Left ventricle myocardium inferior (tissue), 1 donor: ENCODE data around the gene METTL27. TPM values are rescaled to one million over a fixed set of nuclear protein-coding genes. Genes with fewer than 3 reads are reported as not detected.
"Not testable (repeated sequence)": the region's sequence is repeated elsewhere in the genome, so short reads cannot be mapped to it uniquely, and the experiment has no call there.

Experiments
- DNase-seq: peaks from one replicate; pipeline ENCODE4 v3.0.0-alpha.2; 2020
- H3K27ac ChIP-seq: fragments of 200-600 bp; replicated peaks from 2 replicates; pipeline ENCODE4 v1.8.0; 2021
- H3K27me3 ChIP-seq: fragments of 200-600 bp; 2 replicates; pipeline ENCODE4 v1.8.0; 2021; ENCODE audit warnings: low read depth
- H3K36me3 ChIP-seq: fragments of 200-600 bp; 2 replicates; pipeline ENCODE4 v1.8.0; 2021
- H3K4me1 ChIP-seq: fragments of 200-600 bp; 2 replicates; pipeline ENCODE4 v1.8.0; 2021
- H3K4me3 ChIP-seq: fragments of 200-600 bp; 2 replicates; pipeline ENCODE4 v1.8.0; 2021; ENCODE audit warnings: mild to moderate bottlenecking, moderate library complexity
- H3K9me3 ChIP-seq: fragments of 200-600 bp; replicated peaks from 2 replicates; pipeline ENCODE4 v1.8.0; 2021
- intact Hi-C: fragments of 100-400 bp; cut with micrococcal nuclease; formaldehyde crosslinking; loops from one replicate; pipeline ENCODE4 v1.11.0; 2022
- total RNA-seq: library from RNA; stranded (reverse); fragmentation: NEBNext Ultra II Directional; extraction: Animal tissue kit (Norgen Biotek cat#: 25700); gene quantifications from one replicate; pipeline ENCODE4 v1.2.1, GENCODE V29; 2021
- TF ChIP-seq, protein P1 (sequence below): fragments of 200-600 bp; IDR thresholded peaks from 2 replicates; pipeline ENCODE4 v1.8.0; 2021; ENCODE audit warnings: antibody characterized with exemption, mild to moderate bottlenecking, borderline replicate concordance
- donor health status: DM: no; HTN: yes; CAD: no; lungs with severe emphysema.

The METTL27 gene
- total RNA-seq, 1 donor from 2014 or later, result 0.44 TPM

DNA sequence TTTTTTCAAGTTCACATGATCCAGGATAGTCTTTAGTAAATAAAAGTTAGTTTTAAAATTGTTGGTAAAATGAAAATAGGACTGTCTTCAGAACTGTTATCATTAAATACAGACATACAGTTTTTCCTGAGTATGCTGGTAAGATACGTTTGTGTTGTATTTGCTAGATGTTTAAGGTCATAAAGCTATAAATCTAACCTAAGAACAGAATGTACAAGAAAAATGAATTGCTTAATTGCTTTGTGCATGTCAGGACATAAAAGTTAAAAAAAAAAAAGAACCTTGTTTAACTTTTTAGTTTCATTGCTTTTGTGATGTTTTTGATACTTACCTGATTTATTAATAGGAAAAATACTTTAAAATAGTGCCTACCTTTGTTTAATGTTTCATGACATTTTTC lies 40.7 kb downstream of the METTL27 start:
- DNase-seq, result no peak
- intact Hi-C loops, result no loop called here
- Histone ChIP-seq H3K9me3 (no peaks in the 10 kb centered on the region), H3K4me3 (no peak overlapping the region), H3K27ac (no peak overlapping the region), H3K4me1 (no peaks in the 10 kb centered on the region), H3K36me3 (no peaks in the 10 kb centered on the region), H3K27me3 (peaks cover 7% of the 10 kb centered on the region)
- TF ChIP-seq, protein P1, sequence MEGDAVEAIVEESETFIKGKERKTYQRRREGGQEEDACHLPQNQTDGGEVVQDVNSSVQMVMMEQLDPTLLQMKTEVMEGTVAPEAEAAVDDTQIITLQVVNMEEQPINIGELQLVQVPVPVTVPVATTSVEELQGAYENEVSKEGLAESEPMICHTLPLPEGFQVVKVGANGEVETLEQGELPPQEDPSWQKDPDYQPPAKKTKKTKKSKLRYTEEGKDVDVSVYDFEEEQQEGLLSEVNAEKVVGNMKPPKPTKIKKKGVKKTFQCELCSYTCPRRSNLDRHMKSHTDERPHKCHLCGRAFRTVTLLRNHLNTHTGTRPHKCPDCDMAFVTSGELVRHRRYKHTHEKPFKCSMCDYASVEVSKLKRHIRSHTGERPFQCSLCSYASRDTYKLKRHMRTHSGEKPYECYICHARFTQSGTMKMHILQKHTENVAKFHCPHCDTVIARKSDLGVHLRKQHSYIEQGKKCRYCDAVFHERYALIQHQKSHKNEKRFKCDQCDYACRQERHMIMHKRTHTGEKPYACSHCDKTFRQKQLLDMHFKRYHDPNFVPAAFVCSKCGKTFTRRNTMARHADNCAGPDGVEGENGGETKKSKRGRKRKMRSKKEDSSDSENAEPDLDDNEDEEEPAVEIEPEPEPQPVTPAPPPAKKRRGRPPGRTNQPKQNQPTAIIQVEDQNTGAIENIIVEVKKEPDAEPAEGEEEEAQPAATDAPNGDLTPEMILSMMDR, result no peak

DNA sequence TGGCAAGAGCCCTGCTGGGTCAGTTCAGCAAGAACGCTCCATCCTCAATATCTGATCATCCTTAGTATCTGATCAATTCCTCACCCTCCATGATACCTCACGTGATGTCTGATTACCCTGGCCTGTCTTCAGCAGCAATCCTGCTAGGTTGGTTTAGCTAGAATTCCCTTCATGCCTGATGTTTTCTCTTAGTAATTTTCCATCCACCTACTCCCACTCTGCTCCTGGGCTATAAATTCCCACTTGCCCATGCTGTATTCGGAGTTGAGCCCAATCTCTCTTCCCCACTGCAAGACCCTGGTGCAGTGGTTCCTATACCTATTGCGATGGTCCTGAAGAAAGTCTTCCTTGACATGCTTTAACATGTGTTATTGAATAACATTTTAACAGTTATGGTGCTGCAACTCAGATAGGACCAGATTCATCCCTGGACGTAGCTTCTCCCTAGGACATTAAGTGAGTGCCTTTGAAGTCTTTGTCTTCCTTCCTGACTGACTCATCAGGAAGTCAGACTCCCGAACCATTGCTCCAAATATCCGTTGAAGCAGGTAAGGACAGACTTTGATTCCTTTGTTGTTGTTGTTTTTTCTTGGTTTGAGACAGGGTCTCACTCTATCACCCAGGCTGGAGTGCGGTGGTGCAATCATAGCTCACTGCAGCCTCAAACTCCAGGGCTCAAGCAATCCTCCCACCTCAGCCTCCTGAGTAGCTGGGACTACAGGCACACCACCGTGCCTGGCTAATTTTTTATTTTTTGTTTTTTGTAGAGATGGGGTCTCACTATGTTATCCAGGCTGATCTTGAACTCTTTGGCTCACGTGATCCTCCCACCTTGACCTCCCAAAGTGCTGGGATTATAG lies 42.8 kb downstream of the METTL27 start:
- Histone ChIP-seq H3K4me3 (no peak overlapping the region), H3K36me3 (no peaks in the 10 kb centered on the region), H3K27me3 (peaks cover 22% of the 10 kb centered on the region), H3K4me1 (no peaks in the 10 kb centered on the region), H3K27ac (no peak overlapping the region), H3K9me3 (peaks cover 3% of the 10 kb centered on the region)
- TF ChIP-seq, protein P1, result no peak
- intact Hi-C loops, result no loop called here
- DNase-seq, result no peak

DNA sequence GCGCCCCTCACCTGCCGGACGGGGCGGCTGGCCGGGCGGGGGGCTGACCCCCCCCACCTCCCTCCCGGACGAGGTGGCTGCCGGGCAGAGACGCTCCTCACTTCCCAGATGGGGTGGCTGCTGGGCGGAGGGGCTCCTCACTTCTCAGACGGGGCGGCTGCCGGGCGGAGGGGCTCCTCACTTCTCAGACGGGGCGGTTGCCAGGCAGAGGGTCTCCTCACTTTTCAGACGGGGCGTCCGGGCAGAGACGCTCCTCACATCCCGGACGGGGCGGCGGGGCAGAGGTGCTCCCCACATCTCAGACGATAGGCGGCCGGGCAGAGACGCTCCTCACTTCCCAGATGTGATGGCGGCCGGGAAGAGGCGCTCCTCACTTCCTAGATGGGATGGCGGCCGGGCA lies 45.1 kb downstream of the METTL27 start:
- peaks cover 34% of the 10 kb centered on the region for H3K27me3 ChIP-seq
- H3K4me1 ChIP-seq, H3K9me3 ChIP-seq, H3K27ac ChIP-seq, H3K4me3 ChIP-seq, DNase-seq, H3K36me3 ChIP-seq, intact Hi-C loops: not testable (repeated sequence)

GRCh38 chr7:73796656-73797055 lies 45.7 kb downstream of the METTL27 start:
- peaks cover 39% of the 10 kb centered on the region for H3K27me3 ChIP-seq
- intact Hi-C loops, DNase-seq, H3K27ac ChIP-seq, H3K4me1 ChIP-seq, H3K9me3 ChIP-seq, H3K36me3 ChIP-seq, H3K4me3 ChIP-seq: not testable (repeated sequence)

DNA sequence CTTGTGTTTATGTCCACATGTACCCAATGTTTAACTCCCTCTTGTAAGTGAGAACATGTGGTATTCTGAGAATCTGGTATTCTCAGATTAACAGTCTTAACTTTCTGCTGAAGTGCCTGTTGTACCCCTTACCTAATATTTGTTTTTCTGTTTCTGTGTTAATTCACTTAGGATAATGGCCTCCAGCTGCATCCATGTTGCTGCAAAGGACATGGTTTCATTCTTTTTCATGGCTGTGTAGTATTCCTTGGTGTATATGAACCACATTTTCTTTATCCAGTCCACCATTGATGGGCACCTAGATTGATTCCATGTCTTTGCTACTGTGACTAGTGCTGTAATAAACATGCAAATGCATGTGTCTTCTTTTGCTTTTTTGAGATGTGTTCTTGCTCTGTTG lies 47.1 kb downstream of the METTL27 start:
- intact Hi-C loops, H3K4me3 ChIP-seq, H3K36me3 ChIP-seq, H3K4me1 ChIP-seq, DNase-seq, H3K9me3 ChIP-seq, H3K27ac ChIP-seq: not testable (repeated sequence)
- peaks cover 48% of the 10 kb centered on the region for H3K27me3 ChIP-seq

DNA sequence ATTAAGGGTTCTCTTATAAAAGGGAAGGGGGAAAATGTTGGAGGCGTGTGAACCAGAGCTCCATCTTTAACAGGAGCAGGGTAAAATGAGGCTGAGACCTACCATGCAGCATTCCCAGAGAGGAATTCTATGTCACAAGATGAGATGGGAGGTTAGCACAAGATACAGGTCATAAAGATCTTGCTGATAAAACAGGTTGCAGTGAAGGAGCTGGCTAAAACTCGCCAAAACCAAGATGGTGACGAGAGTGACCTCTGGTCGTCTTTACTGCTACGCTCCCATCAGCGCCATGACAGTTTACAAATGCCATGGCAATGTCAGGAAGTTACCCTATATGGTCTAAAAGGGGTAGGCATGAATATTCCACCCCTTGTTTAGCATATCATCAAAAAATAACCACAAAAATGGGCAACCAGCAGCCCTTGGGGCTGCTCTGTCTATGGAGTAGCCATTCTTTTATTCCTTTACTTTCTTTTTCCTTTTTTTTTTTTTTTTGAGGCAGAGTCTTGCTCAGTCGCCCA lies 51.1 kb downstream of the METTL27 start:
- DNase-seq, H3K27ac ChIP-seq, H3K4me3 ChIP-seq, intact Hi-C loops, H3K36me3 ChIP-seq, H3K4me1 ChIP-seq: not testable (repeated sequence)
- Histone ChIP-seq H3K9me3 (peaks cover 15% of the 10 kb centered on the region), H3K27me3 (peaks cover 41% of the 10 kb centered on the region)

DNA sequence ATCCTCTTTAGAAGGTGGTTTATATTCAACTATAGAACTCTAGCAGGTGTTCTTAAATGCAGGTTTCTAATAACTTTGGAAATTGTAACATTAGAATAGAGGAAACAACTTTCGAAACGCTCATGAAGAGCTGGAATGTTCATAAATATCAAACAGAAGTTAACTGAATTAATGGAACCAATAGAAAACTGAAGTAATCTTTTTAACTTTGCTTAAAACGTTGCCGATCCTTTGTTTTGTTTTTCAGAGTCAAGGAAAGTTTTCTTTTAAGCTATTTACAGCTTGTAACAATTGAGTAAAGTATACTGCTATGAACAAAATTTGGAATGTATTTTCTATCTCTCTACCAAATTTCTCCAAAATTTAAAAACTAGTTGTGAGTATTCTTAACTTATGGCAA lies 53.3 kb downstream of the METTL27 start:
- no peak overlapping the region for H3K4me3 ChIP-seq
- peaks cover 22% of the 10 kb centered on the region for H3K27me3 ChIP-seq
- H3K4me1 ChIP-seq, result no peaks in the 10 kb centered on the region
- H3K36me3 ChIP-seq, result no peaks in the 10 kb centered on the region
- TF ChIP-seq, protein P1, result no peak
- H3K27ac ChIP-seq, result no peak overlapping the region
- peaks cover 12% of the 10 kb centered on the region for H3K9me3 ChIP-seq
- intact Hi-C loops, result no loop called here
- DNase-seq, result no peak

- H3K4me3 ChIP-seq, H3K4me1 ChIP-seq, DNase-seq, intact Hi-C loops, H3K27ac ChIP-seq, H3K36me3 ChIP-seq: not testable (repeated sequence)
- peaks cover 18% of the 10 kb centered on the region for H3K27me3 ChIP-seq
- peaks cover 12% of the 10 kb centered on the region for H3K9me3 ChIP-seq
Measured at GRCh38 chr7:73787786-73788048, 54.6 kb downstream of the METTL27 start.
